ENCODE data around the gene GDF2.

- TF ChIP-seq CTCF (IDR thresholded peaks at IDR 0.05) (no peak), POLR2AphosphoS5 (IDR thresholded peaks at IDR 0.05; ENCODE audit: insufficient read depth in 1 of 2, low read depth in 1 of 2) (no peak), POLR2A (IDR thresholded peaks at IDR 0.05) (no peak)
These were observed 39.9 kb downstream of the GDF2 start for GRCh38 chr10:47362199-47362598.

Data from vagina (tissue), 2 donors.